Stimulated activated naive B cell treated with anti-CD40 and anti-IgM and Interleukin-4, amounts not matched to agents 10 μg/mL and 1 μg/mL and 100 μg/mL, for 72 hours (primary cell): Measurements from ENCODE around the gene MAST4.
"Not testable (repeated sequence)": the region's sequence is repeated elsewhere in the genome, so short reads cannot be mapped to it uniquely, and the experiment has no call there.

Source experiments
- ATAC-seq, 2 donors: fragments of 150-1000 bp; cut with Tn5 transposase; replicated peaks; 2 replicates each; pipeline ENCODE4 v1.10.0; 2021; ENCODE audit warnings: moderate library complexity in 1 of 2
- DNase-seq: peaks from one replicate; pipeline ENCODE4 v3.0.0; 2021
- H3K27ac Mint-ChIP-seq: one replicate; pipeline ENCODE4 v1.8.0; 2022; ENCODE audit warnings: mild to moderate bottlenecking, mixed read lengths
- H3K27me3 Mint-ChIP-seq, 2 donors: one replicate each; pipeline ENCODE4 v1.8.0; 2022; ENCODE audit warnings: mixed read lengths in 2 of 2
- H3K36me3 Mint-ChIP-seq, 2 donors: one replicate each; pipeline ENCODE4 v1.8.0; 2022; ENCODE audit warnings: mixed read lengths in 2 of 2, mild to moderate bottlenecking in 1 of 2
- H3K4me1 Mint-ChIP-seq, 2 donors: one replicate each; pipeline ENCODE4 v1.8.0; 2022; ENCODE audit warnings: mixed read lengths in 2 of 2, mild to moderate bottlenecking in 1 of 2
- H3K4me3 Mint-ChIP-seq, 2 donors: one replicate each; pipeline ENCODE4 v1.8.0; 2022; ENCODE audit warnings: mild to moderate bottlenecking in 2 of 2, mixed read lengths in 2 of 2, moderate library complexity in 1 of 2
- H3K9me3 Mint-ChIP-seq, 2 donors: one replicate each; pipeline ENCODE4 v1.8.0; 2022; ENCODE audit warnings: mixed read lengths in 2 of 2, mild to moderate bottlenecking in 1 of 2

Gene MAST4

DNA sequence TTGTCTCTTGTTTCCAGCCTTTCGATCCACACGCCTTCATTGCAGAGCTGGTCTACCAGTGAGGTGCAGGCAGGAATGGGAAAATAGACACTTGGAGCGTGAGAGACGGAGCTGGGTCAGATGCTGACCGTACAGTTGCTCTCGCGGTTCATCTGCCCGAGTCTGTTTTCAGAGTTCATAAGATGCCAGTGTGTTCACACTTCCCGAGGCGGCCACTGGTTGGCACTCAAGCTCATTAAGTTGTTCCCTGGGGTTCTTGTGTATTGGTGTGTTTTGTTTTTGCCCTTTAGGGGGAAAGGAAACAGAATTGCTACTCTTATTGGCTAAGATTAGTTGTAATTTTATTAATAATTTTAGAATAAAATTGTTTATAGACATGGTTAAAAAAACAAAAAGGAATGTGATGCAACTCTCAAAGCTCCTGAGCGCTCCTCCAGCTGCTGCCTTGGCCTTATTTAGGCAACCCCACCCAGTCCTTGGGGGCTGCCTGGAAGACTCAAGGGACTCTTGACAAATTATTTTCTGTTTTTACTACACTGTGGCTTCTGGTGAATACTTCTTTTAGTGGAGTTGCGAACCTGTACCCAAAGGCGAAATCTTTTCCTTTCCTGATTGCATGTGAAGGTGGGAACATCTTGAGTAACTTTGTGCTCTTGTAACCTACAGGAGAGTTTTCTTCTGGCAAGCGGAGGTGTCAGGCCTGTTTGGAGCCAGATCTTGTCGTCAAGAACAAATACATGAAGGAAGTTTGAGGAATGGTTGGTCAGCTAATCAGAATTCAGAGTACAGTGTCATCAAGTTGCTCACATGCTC, 146.1 kb downstream of the MAST4 start:
- Mint-ChIP-seq H3K9me3 (peaks cover 0 to 2% of the 10 kb centered on the region in 2 donors), H3K27me3 (peaks cover 0 to 13% of the 10 kb centered on the region in 2 donors), H3K4me3 (no peak overlapping the region), H3K36me3 (no peaks in the 10 kb centered on the region), H3K4me1 (peaks cover 9 to 14% of the 10 kb centered on the region in 2 donors), H3K27ac (no peak overlapping the region)
- ATAC-seq, result no peak
- no peak for DNase-seq

DNA sequence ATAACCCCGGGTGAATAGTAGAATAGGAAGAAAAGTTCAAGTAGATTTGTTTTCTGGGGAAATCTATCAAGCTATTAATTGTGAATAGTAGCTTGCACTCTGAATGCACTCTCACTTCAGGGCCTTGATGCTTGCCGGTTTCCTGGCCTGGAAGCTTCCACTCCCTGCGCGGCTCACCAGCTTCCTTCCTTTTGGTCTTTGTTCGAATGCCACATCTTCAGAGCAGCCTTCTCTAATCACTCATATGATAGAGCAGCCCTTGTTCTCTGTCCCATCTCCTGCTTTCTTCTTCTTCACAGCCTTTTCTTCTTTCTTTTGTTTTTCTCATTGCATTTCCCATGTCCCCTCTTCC, 146.7 kb downstream of the MAST4 start:
- peaks cover 9 to 14% of the 10 kb centered on the region in 2 donors for H3K4me1 Mint-ChIP-seq
- H3K27me3 Mint-ChIP-seq, result peaks cover 0 to 13% of the 10 kb centered on the region in 2 donors
- peaks cover 0 to 2% of the 10 kb centered on the region in 2 donors for H3K9me3 Mint-ChIP-seq
- no peak for DNase-seq
- no peak overlapping the region for H3K27ac Mint-ChIP-seq
- H3K36me3 Mint-ChIP-seq, result no peaks in the 10 kb centered on the region
- no peak for ATAC-seq
- no peak overlapping the region for H3K4me3 Mint-ChIP-seq

DNA sequence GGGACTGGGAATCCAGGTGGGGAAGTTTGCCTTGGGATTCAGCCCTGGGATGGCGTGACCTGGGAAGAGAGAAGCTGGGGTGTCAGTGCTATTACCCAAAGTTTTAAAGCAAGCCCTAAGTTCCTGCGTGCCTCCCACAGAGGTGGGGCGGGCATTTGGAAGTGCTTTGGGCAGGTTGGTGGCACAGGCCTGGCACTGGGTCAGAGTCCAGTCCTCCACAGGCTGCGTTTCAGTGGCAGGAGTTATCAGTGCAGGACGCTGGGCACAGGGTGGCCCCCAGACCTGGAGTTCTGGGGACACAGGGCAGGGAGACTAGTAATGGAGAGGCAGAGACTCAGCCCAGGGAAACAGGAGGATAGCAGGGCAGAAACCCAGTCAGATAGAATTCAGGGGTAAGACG, 147.2 kb downstream of the MAST4 start:
- peaks cover 9 to 14% of the 10 kb centered on the region in 2 donors for H3K4me1 Mint-ChIP-seq
- DNase-seq (no peak), ATAC-seq (no peak)
- H3K9me3 Mint-ChIP-seq, result peaks cover 0 to 2% of the 10 kb centered on the region in 2 donors
- H3K27ac Mint-ChIP-seq, result no peak overlapping the region
- H3K36me3 Mint-ChIP-seq, result no peaks in the 10 kb centered on the region
- H3K4me3 Mint-ChIP-seq, result no peak overlapping the region
- H3K27me3 Mint-ChIP-seq, result peaks cover 1 to 13% of the 10 kb centered on the region in 2 donors

DNA sequence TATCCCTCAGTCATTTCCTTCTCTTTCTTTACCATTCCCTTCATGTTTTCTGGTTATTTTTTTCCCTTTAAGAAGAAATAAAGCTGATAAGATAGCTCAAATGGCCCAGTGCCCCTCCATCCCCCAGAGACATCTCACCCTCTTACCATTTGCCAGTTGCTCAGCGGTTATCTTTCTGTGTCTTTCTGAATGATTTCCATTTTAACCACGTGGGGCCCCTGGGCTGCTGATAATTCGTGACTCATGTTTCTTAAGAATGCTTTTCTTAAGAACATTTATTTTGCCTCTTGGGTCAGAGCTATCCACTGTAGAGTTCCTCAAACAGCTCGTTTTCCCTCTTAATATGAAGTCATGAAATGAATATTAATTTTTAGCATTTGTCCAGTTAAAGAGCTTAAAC, 147.8 kb downstream of the MAST4 start:
- peaks cover 4 to 13% of the 10 kb centered on the region in 2 donors for H3K27me3 Mint-ChIP-seq
- peak overlapping the region in 1 of 2 donors; percentile 33 for H3K4me3 Mint-ChIP-seq
- DNase-seq, result no peak
- peak; percentile 41 to 60 for ATAC-seq
- peaks cover 0 to 2% of the 10 kb centered on the region in 2 donors for H3K9me3 Mint-ChIP-seq
- H3K27ac Mint-ChIP-seq, result peak overlapping the region; percentile 82
- peaks cover 9 to 14% of the 10 kb centered on the region in 2 donors for H3K4me1 Mint-ChIP-seq
- no peaks in the 10 kb centered on the region for H3K36me3 Mint-ChIP-seq

DNA sequence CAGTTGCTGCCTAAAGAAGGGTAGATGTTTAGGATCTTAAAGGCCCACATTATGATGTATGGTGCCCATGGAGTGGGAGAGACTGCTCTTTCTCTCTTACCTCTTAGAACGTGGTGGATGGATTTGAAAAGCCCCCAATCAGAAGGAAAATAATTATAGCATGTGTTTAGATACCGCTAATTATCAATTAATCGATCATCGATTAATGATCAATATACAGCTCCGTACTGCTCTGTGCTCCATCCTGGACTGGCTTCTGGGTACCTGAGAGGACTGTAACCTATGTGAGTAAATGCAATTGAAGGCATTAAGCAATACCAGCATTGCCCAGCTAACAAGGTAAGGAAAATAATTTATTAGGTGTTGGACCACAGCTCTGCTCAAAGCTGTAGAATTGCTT, 149.1 kb downstream of the MAST4 start:
- ATAC-seq, result no peak
- no peaks in the 10 kb centered on the region for H3K36me3 Mint-ChIP-seq

DNA sequence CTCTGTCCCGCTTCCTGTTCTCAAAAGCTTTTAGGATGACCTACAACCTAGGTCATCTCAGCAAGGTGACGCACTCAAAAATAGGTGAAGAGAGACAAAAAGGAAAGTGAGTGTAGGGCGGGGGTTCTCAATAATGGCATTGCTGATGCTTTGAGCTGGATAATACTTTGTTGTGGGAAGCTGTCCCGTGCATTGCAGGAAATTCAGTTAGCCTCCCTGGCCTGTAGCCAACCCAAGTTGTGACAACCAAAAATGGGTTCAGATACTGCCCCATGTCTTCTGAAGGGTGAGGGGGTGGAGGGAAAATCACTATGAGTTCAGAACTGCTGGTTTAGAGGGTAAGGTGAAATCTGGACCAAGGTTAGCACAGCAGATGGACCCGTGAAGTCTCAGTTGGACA, 151.4 kb downstream of the MAST4 start:
- H3K27me3 Mint-ChIP-seq, result peaks cover 4 to 7% of the 10 kb centered on the region in 2 donors
- ATAC-seq (no peak), DNase-seq (no peak)
- no peak overlapping the region for H3K4me3 Mint-ChIP-seq
- peaks cover 6 to 14% of the 10 kb centered on the region in 2 donors for H3K4me1 Mint-ChIP-seq
- peaks cover 0 to 2% of the 10 kb centered on the region in 2 donors for H3K9me3 Mint-ChIP-seq
- no peak overlapping the region for H3K27ac Mint-ChIP-seq
- H3K36me3 Mint-ChIP-seq, result no peaks in the 10 kb centered on the region

More for the DNA sequence above, 149.1 kb downstream of the MAST4 start:
- no peak overlapping the region for H3K4me3 Mint-ChIP-seq
- H3K27ac Mint-ChIP-seq, result no peak overlapping the region
- H3K27me3 Mint-ChIP-seq, result peaks cover 4 to 13% of the 10 kb centered on the region in 2 donors
- H3K4me1 Mint-ChIP-seq, result peaks cover 8 to 14% of the 10 kb centered on the region in 2 donors
- DNase-seq, result no peak
- H3K9me3 Mint-ChIP-seq, result peaks cover 0 to 2% of the 10 kb centered on the region in 2 donors

DNA sequence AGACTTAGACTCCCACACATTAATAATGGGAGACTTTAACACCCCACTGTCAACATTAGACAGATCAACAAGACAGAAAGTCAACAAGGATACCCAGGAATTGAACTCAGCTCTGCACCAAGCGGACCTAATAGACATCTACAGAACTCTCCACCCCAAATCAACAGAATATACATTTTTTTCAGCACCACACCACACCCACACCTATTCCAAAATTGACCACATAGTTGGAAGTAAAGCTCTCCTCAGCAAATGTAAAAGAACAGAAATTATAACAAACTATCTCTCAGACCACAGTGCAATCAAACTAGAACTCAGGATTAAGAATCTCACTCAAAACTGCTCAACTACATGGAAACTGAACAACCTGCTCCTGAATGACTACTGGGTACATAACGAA, 156.5 kb downstream of the MAST4 start:
- DNase-seq, ATAC-seq, H3K4me3 Mint-ChIP-seq, H3K9me3 Mint-ChIP-seq, H3K27me3 Mint-ChIP-seq, H3K36me3 Mint-ChIP-seq, H3K27ac Mint-ChIP-seq, H3K4me1 Mint-ChIP-seq: not testable (repeated sequence)

DNA sequence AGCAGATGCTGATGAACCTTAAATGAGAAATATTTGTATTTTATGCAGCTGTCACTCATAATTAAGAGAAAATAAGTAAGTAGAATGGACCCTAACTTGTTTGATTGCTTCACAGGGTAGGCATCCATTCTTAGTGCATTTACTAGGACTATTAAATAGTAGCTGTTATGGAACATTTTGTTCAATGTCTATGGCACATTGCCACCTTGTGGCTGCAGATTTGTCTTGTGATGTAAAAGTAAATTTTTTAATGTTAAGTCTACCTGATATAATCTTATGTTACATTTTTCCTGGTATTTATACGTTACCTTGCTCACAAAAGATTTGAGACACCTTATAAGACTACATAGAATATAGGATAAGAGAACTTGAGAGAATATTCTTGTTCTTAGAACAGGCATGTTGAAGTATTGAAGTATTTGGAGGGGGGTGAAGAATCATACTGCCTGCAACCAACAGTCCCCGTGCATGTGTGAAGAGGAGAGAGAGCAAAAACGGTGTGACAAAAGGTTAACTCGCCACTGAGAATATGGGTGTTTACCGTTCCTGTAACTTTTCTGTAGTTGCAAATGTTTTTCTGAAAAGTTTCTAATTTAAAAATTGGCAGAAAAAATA, 161.1 kb downstream of the MAST4 start:
- ATAC-seq (peak in 1 of 2 donors; percentile 53), DNase-seq (no peak)
- no peak overlapping the region for H3K27ac Mint-ChIP-seq
- H3K36me3 Mint-ChIP-seq, result no peaks in the 10 kb centered on the region
- no peaks in the 10 kb centered on the region for H3K9me3 Mint-ChIP-seq
- no peaks in the 10 kb centered on the region for H3K27me3 Mint-ChIP-seq
- H3K4me1 Mint-ChIP-seq, result peaks cover 0 to 4% of the 10 kb centered on the region in 2 donors
- no peak overlapping the region for H3K4me3 Mint-ChIP-seq

DNA sequence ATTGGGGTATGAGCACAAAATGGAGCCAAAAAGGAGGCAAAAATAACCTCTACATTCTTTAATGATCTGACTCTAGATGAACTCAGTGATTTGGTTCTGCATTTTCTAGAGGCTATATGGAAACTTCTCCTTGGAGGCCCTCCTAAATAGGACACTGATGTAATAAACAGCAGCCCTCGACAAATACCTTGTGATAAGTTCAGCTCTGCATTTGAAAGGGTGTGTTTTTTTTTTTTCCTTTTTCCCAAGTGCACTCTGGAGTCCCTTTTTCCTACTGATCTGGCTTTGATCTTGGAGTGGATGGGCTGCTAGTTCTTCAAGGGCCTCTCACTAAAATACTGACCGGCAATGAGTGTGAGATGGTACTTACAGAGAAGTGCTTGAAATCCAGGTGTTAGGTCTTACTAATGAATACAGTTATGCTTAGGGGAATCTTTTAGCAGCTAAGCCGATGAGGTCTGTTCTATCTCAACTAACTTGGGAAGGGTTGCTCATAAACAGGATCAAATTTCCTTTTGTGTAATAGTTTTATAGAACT, 161.7 kb downstream of the MAST4 start:
- no peaks in the 10 kb centered on the region for H3K9me3 Mint-ChIP-seq
- H3K27ac Mint-ChIP-seq, result no peak overlapping the region
- DNase-seq, result no peak
- H3K4me3 Mint-ChIP-seq, result no peak overlapping the region
- no peak for ATAC-seq
- peaks cover 0 to 4% of the 10 kb centered on the region in 2 donors for H3K4me1 Mint-ChIP-seq
- no peaks in the 10 kb centered on the region for H3K27me3 Mint-ChIP-seq
- H3K36me3 Mint-ChIP-seq, result no peaks in the 10 kb centered on the region

DNA sequence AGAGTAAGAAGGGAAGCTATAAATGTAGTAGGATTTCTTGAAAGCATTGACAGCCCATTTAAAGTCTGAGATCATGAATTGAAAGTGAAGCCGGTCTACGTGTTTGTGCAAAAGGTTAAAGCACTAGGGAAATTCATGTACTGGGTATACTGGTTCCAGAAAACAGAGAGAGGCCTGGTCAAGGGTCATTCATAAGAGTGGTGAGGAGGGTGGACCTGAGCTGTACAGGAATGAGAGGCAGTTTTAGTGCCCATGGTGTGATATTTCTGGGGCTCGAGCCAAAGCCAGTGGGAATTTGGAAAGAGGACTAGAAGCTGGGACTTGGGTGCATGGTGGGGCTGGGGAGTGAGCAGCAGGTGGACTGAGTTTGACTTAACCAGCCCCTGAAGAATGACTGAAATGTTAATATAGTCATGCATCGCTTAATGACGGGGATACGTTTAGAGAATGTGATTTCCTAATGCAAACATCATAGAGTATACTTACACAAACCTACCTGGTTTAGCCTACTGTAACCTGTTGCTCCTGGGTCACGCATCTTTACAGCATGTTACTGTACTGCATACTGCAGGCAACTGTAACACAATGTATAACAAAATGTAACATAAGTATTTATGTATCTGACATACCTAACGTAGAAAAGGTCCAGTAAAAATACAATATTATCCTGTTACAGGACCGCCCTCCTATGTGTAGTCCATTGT, 173.0 kb downstream of the MAST4 start:
- peaks cover 0 to 5% of the 10 kb centered on the region in 2 donors for H3K27me3 Mint-ChIP-seq
- DNase-seq (no peak), ATAC-seq (no peak)
- H3K9me3 Mint-ChIP-seq, result no peaks in the 10 kb centered on the region
- no peak overlapping the region for H3K27ac Mint-ChIP-seq
- H3K36me3 Mint-ChIP-seq, result no peaks in the 10 kb centered on the region
- H3K4me1 Mint-ChIP-seq, result no peaks in the 10 kb centered on the region
- no peak overlapping the region for H3K4me3 Mint-ChIP-seq

DNA sequence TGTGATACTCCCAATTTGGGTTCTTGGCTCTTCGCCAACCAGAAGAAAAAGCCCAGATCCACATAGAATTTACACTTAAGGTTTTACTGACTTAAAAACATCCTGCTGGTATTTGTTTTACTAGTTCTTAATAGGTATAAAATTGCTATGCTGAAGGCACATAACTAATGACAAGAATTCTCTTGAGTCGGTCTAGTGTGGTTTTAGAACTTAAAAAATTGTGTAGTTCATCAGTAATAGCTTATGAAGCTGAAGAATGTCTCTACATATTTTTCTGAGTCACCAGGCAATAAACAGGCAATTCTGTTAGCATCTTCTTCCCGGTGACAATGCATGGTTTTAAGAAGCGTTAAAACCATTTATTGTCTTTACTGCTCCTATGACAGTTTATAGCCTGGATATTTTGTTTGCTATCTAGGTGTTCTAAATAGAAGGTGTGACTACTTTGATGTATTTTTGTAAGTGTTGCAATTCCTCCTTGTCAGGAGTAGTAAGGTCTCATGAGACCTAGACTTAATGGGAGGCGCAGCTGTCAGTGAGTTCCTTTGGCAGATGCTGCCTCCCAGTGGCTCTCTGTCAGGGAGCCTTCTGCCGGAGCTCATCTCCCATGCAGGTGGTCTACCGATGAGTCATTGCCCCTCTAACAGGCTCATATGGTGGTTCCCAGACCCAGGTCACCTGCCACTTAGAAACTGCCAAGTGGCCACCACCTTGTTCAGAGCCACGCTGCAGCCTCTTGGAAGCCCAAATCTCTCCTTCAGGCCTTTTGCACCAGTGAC, 173.8 kb downstream of the MAST4 start:
- Mint-ChIP-seq H3K4me1 (no peaks in the 10 kb centered on the region), H3K27me3 (peaks cover 0 to 5% of the 10 kb centered on the region in 2 donors), H3K36me3 (no peaks in the 10 kb centered on the region), H3K27ac (no peak overlapping the region), H3K4me3 (no peak overlapping the region), H3K9me3 (no peaks in the 10 kb centered on the region)
- no peak for ATAC-seq
- DNase-seq, result no peak

DNA sequence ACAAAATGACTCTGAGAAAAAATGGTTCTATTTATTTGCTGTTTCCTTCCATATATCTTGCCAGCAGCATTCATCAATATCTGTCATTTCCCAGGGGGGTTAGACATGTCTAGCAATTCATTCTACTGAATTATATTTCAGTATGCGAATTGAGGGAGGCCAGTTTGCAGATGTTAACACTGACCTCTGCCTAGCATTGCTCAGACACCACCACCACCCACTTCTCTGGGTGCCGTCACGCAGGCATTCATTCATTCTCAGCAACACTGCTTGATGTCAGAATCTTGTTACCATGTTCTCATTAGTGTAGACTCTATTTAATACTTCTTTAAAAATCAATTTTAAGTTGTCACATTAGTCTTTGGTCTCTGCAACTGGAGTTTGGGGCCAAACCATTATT, 181.7 kb downstream of the MAST4 start:
- no peaks in the 10 kb centered on the region for H3K4me1 Mint-ChIP-seq
- ATAC-seq (no peak), DNase-seq (no peak)
- H3K27me3 Mint-ChIP-seq, result peaks cover 0 to 9% of the 10 kb centered on the region in 2 donors
- no peaks in the 10 kb centered on the region for H3K36me3 Mint-ChIP-seq
- H3K9me3 Mint-ChIP-seq, result no peaks in the 10 kb centered on the region
- H3K27ac Mint-ChIP-seq, result no peak overlapping the region
- H3K4me3 Mint-ChIP-seq, result no peak overlapping the region

DNA sequence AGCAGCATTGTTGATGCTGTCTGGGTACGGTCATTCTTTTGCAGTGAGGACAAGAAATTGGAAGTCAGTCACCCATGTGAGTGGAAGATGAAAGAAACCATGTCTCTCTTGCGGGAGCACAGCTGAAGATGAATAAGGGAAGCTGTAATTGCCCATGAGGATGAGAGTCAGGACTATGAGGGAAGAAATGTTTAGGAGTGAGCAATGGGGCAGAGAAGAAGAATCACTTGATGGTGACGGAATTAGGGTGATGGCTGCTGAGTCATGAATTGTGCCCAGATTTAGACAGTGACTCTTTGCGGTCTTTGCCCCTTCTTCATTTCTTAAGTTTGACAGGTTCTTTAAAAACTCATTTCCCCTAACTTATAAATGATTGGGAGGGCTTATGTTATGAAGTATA, 183.3 kb downstream of the MAST4 start:
- DNase-seq (no peak), ATAC-seq (no peak)
- no peak overlapping the region for H3K4me3 Mint-ChIP-seq
- no peaks in the 10 kb centered on the region for H3K36me3 Mint-ChIP-seq
- H3K9me3 Mint-ChIP-seq, result no peaks in the 10 kb centered on the region
- no peak overlapping the region for H3K27ac Mint-ChIP-seq
- H3K27me3 Mint-ChIP-seq, result peaks cover 0 to 9% of the 10 kb centered on the region in 2 donors
- H3K4me1 Mint-ChIP-seq, result no peaks in the 10 kb centered on the region

DNA sequence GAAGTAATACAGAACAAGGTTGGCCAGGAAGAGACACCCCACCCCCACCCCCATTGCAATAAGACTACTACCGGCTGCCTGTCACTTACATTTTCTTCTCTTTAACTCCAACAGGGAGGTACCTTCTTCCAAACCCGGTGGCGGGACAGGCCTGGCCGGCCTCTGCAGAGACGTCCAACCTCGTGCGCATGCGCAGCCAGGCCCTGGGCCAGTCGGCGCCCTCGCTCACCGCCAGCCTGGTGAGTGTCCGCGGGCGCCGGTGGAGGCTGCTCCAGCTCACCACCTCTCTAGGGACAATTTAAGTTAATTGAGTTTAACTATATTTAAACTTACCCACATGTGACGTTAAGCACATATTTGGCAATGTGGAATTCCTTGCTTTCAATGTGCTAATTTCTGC, 192.4 kb downstream of the MAST4 start:
- Mint-ChIP-seq H3K27me3 (no peaks in the 10 kb centered on the region), H3K27ac (no peak overlapping the region), H3K9me3 (no peaks in the 10 kb centered on the region), H3K36me3 (peaks cover 0 to 1% of the 10 kb centered on the region in 2 donors), H3K4me1 (no peaks in the 10 kb centered on the region), H3K4me3 (no peak overlapping the region)
- ATAC-seq (no peak), DNase-seq (no peak)
